Transverse colon (tissue), 3 donors: ENCODE data around the gene SGF29.

Source experiments
- CTCF ChIP-seq, 5 experiments: fragments of 200-600 bp in 3 of 5; fragments of 450-650 bp in 2 of 5; sonication (generic) in 3 of 5; IDR thresholded peaks; 1 replicate in 2 of 5; 2 replicates in 3 of 5; pipeline ENCODE4 v1.5.1; 2016 to 2017; ENCODE audit warnings: antibody characterized with exemption in 5 of 5, inconsistent platforms in 3 of 5, mild to moderate bottlenecking in 2 of 5, moderate library complexity in 1 of 5
- POLR2A ChIP-seq: fragments of 450-650 bp; IDR thresholded peaks from one replicate; pipeline ENCODE4 v1.6.1; 2016; ENCODE audit warnings: antibody characterized with exemption, mild to moderate bottlenecking, moderate library complexity

- no peak for TF ChIP-seq CTCF (IDR thresholded peaks at IDR 0.05)
- TF ChIP-seq POLR2A, result no peak
These were observed 42.5 kb downstream of the SGF29 start for GRCh38 chr16:28596115-28596630.
